Measurements from ENCODE around the gene SLC16A7.

DNA sequence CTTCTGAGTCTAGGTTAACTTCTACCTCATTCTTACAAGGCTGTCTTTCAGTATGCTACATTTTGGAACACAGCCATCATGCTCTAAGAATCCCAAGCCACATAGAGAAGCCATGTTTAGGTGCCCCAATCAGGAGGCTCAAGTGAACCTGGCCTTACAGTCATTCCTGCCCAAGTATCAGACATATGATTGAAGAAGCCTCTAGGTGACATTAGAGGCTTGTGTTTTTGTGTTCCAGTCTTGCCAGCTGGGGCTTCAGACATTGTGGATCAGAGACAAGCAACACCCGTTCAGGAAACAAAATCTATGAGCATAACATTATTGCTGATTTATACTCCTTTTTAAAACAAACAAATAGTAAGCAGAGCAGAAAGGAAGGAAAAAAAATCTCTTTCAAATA is 8.1 kb upstream of the SLC16A7 start:
- TF ChIP-seq HDGF (IDR thresholded peaks at IDR 0.05; ENCODE audit: borderline replicate concordance): no peak
- no peak for TF ChIP-seq FOXM1 (IDR thresholded peaks at IDR 0.05; ENCODE audit: borderline replicate concordance)
- no peak for TF ChIP-seq ARNT (IDR thresholded peaks at IDR 0.05)
- no peak for TF ChIP-seq SP1 (IDR thresholded peaks at IDR 0.05)
- TF ChIP-seq, protein P1, sequence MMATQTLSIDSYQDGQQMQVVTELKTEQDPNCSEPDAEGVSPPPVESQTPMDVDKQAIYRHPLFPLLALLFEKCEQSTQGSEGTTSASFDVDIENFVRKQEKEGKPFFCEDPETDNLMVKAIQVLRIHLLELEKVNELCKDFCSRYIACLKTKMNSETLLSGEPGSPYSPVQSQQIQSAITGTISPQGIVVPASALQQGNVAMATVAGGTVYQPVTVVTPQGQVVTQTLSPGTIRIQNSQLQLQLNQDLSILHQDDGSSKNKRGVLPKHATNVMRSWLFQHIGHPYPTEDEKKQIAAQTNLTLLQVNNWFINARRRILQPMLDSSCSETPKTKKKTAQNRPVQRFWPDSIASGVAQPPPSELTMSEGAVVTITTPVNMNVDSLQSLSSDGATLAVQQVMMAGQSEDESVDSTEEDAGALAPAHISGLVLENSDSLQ (IDR thresholded peaks at IDR 0.05): no peak
- TF ChIP-seq BHLHE40 (IDR thresholded peaks at IDR 0.05; ENCODE audit: borderline replicate concordance): no peak
- no peak for TF ChIP-seq ELF4 (IDR thresholded peaks at IDR 0.05)
- no peak for TF ChIP-seq SUZ12 (IDR thresholded peaks at IDR 0.05)
- no peak for TF ChIP-seq FOXK2 (IDR thresholded peaks at IDR 0.05)
- TF ChIP-seq TARDBP (IDR thresholded peaks at IDR 0.05): no peak
- no peak for TF ChIP-seq LEF1 (IDR thresholded peaks at IDR 0.05; ENCODE audit: borderline replicate concordance)
- no peak for TF ChIP-seq L3MBTL2 (conservative IDR thresholded peaks at IDR 0.05)
- no peak for TF ChIP-seq FOXA1 (IDR thresholded peaks at IDR 0.05)
- no peak for TF ChIP-seq CTBP1 (IDR thresholded peaks at IDR 0.05; ENCODE audit: borderline replicate concordance)

All from HEK293T (cell line).